Mesothelial cell of epicardium (in vitro differentiated cells): ENCODE data around the gene PGBD5. TPM values are rescaled to one million over a fixed set of nuclear protein-coding genes. Genes with fewer than 3 reads are reported as not detected.

Source experiments
- DNase-seq, 2 experiments: peaks; one replicate each; pipeline ENCODE4 v3.0.0; 2021; ENCODE audit warnings: low spot score in 2 of 2; ENCODE audit not compliant: unreplicated experiment in 2 of 2
- H3K27ac Mint-ChIP-seq: 2 replicates; pipeline ENCODE4 v1.8.0; 2021; ENCODE audit warnings: mixed read lengths
- H3K27me3 Mint-ChIP-seq: 2 replicates; pipeline ENCODE4 v1.8.0; 2021; ENCODE audit warnings: low read depth, mixed read lengths
- H3K36me3 Mint-ChIP-seq: 2 replicates; pipeline ENCODE4 v1.8.0; 2021; ENCODE audit warnings: mixed read lengths
- H3K4me1 Mint-ChIP-seq: 2 replicates; pipeline ENCODE4 v1.8.0; 2021; ENCODE audit warnings: mixed read lengths
- H3K4me3 Mint-ChIP-seq: 2 replicates; pipeline ENCODE4 v1.8.0; 2021; ENCODE audit warnings: mild to moderate bottlenecking, moderate library complexity, mixed read lengths
- H3K9me3 Mint-ChIP-seq: 2 replicates; pipeline ENCODE4 v1.8.0; 2021; ENCODE audit warnings: mixed read lengths
- CTCF ChIP-seq: fragments of 200-600 bp; sonication (generic); IDR thresholded peaks from one replicate; pipeline ENCODE4 v1.5.0; 2021; ENCODE audit warnings: antibody characterized with exemption; ENCODE audit not compliant: unreplicated experiment
- total RNA-seq: library from RNA; stranded (reverse); gene quantifications from 3 replicates; pipeline ENCODE4 v1.2.1, GENCODE V29; 2021

PGBD5 gene
- total RNA-seq, 1 donor from 2014 or later: 0.94 TPM

- H3K4me1 Mint-ChIP-seq: peaks cover 15% of the 10 kb centered on the region
- no peak for TF ChIP-seq CTCF
- no peaks in the 10 kb centered on the region for H3K9me3 Mint-ChIP-seq
Observed at GRCh38 chr1:230273141-230273710, 152.9 kb downstream of the PGBD5 start.

DNA sequence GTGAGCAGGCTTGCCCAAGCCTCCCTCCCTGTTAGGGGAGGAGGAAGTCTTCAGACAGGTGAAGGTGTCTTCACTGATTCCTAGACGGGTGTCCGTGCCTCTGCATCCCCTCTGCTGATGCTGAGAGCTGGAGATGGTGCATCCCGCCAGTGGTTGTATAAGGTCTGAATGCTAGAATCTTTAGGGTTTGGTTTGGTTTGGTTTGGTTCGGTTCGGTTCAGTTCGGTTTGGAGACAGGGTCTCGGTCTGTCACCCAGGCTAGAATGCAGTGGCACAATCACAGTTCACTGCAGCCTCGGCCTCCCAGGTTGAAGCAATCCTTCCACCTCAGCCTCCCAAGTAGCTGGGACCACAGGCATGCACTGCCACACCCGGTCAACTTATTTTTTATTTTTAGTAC lies 153.6 kb downstream of the PGBD5 start:
- H3K27ac Mint-ChIP-seq: no peak overlapping the region
- H3K4me1 Mint-ChIP-seq: peaks cover 16% of the 10 kb centered on the region
- DNase-seq: no peak
- no peaks in the 10 kb centered on the region for H3K36me3 Mint-ChIP-seq
- TF ChIP-seq CTCF: no peak
- H3K9me3 Mint-ChIP-seq: no peaks in the 10 kb centered on the region
- H3K4me3 Mint-ChIP-seq: no peak overlapping the region
- no peaks in the 10 kb centered on the region for H3K27me3 Mint-ChIP-seq

More at GRCh38 chr1:230273141-230273710, 152.9 kb downstream of the PGBD5 start:
- no peak overlapping the region for H3K4me3 Mint-ChIP-seq
- peak in 1 of 2 experiments; percentile 27 for DNase-seq
- no peak overlapping the region for H3K27ac Mint-ChIP-seq
- no peaks in the 10 kb centered on the region for H3K36me3 Mint-ChIP-seq
- no peaks in the 10 kb centered on the region for H3K27me3 Mint-ChIP-seq

DNA sequence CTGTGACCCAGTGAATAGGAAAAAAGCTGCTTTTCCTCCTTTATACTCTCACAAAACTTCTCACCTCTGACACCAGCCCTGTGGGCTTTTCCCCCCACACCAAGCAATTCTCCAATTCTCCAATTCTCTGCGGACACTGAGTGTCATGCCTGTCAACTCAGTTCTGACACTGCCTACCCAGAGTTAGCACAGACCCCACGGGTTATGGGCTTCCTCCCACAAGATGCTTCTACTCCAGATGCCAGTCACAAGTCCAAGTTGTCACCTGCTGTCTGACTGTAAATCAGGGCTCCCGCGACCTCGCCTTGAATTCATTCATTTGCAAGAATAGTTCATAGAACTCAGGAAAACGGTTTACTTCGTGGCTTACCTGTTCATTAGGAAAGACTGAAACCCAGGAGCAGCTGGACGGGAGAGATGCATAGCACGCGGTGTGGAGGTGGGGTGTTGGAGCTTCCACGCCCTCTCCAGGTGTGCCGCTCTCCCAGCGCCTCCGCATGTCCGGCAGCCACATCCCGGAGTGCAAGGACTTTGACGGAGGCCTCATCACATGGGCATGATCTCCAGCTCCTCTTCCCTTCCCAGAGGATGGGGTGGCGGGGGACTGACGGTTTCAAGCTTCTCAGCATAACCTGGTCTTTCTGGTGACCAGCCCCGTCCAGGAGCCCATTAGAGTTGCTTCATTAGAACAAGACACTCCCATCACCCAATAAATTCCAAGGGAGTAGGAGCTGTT lies 154.7 kb downstream of the PGBD5 start:
- Mint-ChIP-seq H3K4me1 (peaks cover 17% of the 10 kb centered on the region), H3K36me3 (no peaks in the 10 kb centered on the region), H3K27ac (no peak overlapping the region), H3K9me3 (no peaks in the 10 kb centered on the region), H3K4me3 (no peak overlapping the region), H3K27me3 (no peaks in the 10 kb centered on the region)
- no peak for DNase-seq
- no peak for TF ChIP-seq CTCF

- H3K27ac Mint-ChIP-seq: no peak overlapping the region
- H3K9me3 Mint-ChIP-seq: no peaks in the 10 kb centered on the region
- no peak for TF ChIP-seq CTCF
- no peak overlapping the region for H3K4me3 Mint-ChIP-seq
- H3K4me1 Mint-ChIP-seq: peaks cover 17% of the 10 kb centered on the region
- H3K27me3 Mint-ChIP-seq: no peaks in the 10 kb centered on the region
- DNase-seq: no peak
- H3K36me3 Mint-ChIP-seq: no peaks in the 10 kb centered on the region
Observed at GRCh38 chr1:230270559-230271281, 155.4 kb downstream of the PGBD5 start.

DNA sequence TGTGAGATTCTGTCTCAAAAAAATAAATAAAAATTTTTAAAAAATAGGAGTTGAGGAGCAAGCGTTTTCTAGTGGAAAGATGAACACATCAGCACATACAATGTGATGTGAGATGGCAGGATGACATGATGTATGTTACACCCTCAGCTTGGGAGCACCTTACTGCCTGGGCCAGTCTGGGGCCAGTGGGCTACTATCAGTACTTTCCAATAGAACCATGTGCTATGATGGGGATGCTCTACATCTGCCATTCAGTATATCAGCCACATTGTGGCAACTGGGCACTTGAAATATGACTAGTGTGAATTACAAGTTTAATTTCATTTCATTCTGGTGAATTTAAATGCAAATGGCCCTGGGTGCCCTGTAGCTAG lies 156.0 kb downstream of the PGBD5 start:
- no peak for TF ChIP-seq CTCF
- H3K27ac Mint-ChIP-seq: no peak overlapping the region
- H3K27me3 Mint-ChIP-seq: no peaks in the 10 kb centered on the region
- no peaks in the 10 kb centered on the region for H3K36me3 Mint-ChIP-seq
- peaks cover 17% of the 10 kb centered on the region for H3K4me1 Mint-ChIP-seq
- H3K4me3 Mint-ChIP-seq: no peak overlapping the region
- DNase-seq: no peak
- no peaks in the 10 kb centered on the region for H3K9me3 Mint-ChIP-seq
